Activated CD8-positive, alpha-beta memory T cell treated with anti-CD3 and anti-CD28 coated beads for 36 hours (primary cell): ENCODE measurements around the gene NCAM1. TPM values are rescaled to one million over a fixed set of nuclear protein-coding genes. Genes with fewer than 3 reads are reported as not detected.

Experiments
- CTCF ChIA-PET: fragments of 350-600 bp; sonication (Branson Sonifier 250); formaldehyde crosslinking; loops from one replicate; lab custom pipeline; 2021; ENCODE audit warnings: antibody characterized with exemption; lab: Charles Lee
- POLR2A ChIA-PET: fragments of 350-600 bp; sonication (Branson Sonifier 250); formaldehyde crosslinking; loops from one replicate; lab custom pipeline; 2021; ENCODE audit warnings: antibody characterized with exemption; lab: Charles Lee
- total RNA-seq, 2 experiments: library from RNA; stranded (reverse); gene quantifications; one replicate each; pipeline ENCODE4 v1.2.3, GENCODE V29; 2021

Gene NCAM1
- total RNA-seq, 2 experiments from 2014 or later = 0.11 TPM; not detected in 1

- POLR2A ChIA-PET = no interaction called here
- CTCF ChIA-PET = no interaction called here
These were observed 221.1 kb downstream of the NCAM1 start for GRCh38 chr11:113182288-113182687.

GRCh38 chr11:113184498-113184897 lies 223.3 kb downstream of the NCAM1 start:
- ChIA-PET CTCF (no interaction called here), POLR2A (no interaction called here)

- POLR2A ChIA-PET = no interaction called here
- CTCF ChIA-PET = no interaction called here
These were observed 227.2 kb downstream of the NCAM1 start for GRCh38 chr11:113188371-113188834.

- ChIA-PET CTCF (no interaction called here), POLR2A (no interaction called here)
These were observed 228.9 kb downstream of the NCAM1 start for GRCh38 chr11:113189909-113190667.

GRCh38 chr11:113192121-113192925 lies 231.1 kb downstream of the NCAM1 start:
- POLR2A ChIA-PET = no interaction called here
- CTCF ChIA-PET = interaction anchor here (0.9 kb wide), 1 partner anchor 24 kb away, joined by 3 read pairs; no protein-coding TSS in a partner anchor

GRCh38 chr11:113193016-113193415 lies 231.8 kb downstream of the NCAM1 start:
- ChIA-PET POLR2A (no interaction called here), CTCF (no interaction called here)

- POLR2A ChIA-PET = no interaction called here
- CTCF ChIA-PET = no interaction called here
These were observed 232.7 kb downstream of the NCAM1 start for GRCh38 chr11:113193946-113194345.

GRCh38 chr11:113195728-113196127 lies 234.5 kb downstream of the NCAM1 start:
- CTCF ChIA-PET = no interaction called here

GRCh38 chr11:113197446-113197845 lies 236.2 kb downstream of the NCAM1 start:
- ChIA-PET POLR2A (no interaction called here), CTCF (no interaction called here)

More at GRCh38 chr11:113195728-113196127, 234.5 kb downstream of the NCAM1 start:
- POLR2A ChIA-PET = no interaction called here

- CTCF ChIA-PET = no interaction called here
- POLR2A ChIA-PET = no interaction called here
These were observed 237.9 kb downstream of the NCAM1 start for GRCh38 chr11:113198972-113199661.

GRCh38 chr11:113199866-113200265 lies 238.6 kb downstream of the NCAM1 start:
- ChIA-PET POLR2A (no interaction called here), CTCF (no interaction called here)

GRCh38 chr11:113201054-113201818 lies 240.0 kb downstream of the NCAM1 start:
- POLR2A ChIA-PET = no interaction called here
- CTCF ChIA-PET = no interaction called here

GRCh38 chr11:113202431-113202830 lies 241.2 kb downstream of the NCAM1 start:
- POLR2A ChIA-PET = no interaction called here
- CTCF ChIA-PET = no interaction called here

- CTCF ChIA-PET = no interaction called here
- POLR2A ChIA-PET = no interaction called here
These were observed 242.0 kb downstream of the NCAM1 start for GRCh38 chr11:113203141-113203753.

- ChIA-PET CTCF (no interaction called here), POLR2A (no interaction called here)
These were observed 243.1 kb downstream of the NCAM1 start for GRCh38 chr11:113204280-113204679.

GRCh38 chr11:113213549-113213948 lies 252.3 kb downstream of the NCAM1 start:
- POLR2A ChIA-PET = no interaction called here
- CTCF ChIA-PET = no interaction called here

- ChIA-PET CTCF (no interaction called here), POLR2A (no interaction called here)
These were observed 261.0 kb downstream of the NCAM1 start for GRCh38 chr11:113222241-113222640.

- ChIA-PET POLR2A (no interaction called here), CTCF (no interaction called here)
These were observed 273.7 kb downstream of the NCAM1 start for GRCh38 chr11:113234888-113235287.

- CTCF ChIA-PET = no interaction called here
- POLR2A ChIA-PET = no interaction called here
These were observed 276.0 kb downstream of the NCAM1 start for GRCh38 chr11:113237261-113237660.
